Calu3 (cell line): Measurements from ENCODE around the gene COL15A1. TPM values are rescaled to one million over a fixed set of nuclear protein-coding genes. Genes with fewer than 3 reads are reported as not detected.

Source experiments
- BruUV-seq: library from RNA; stranded (reverse); fragments of 400-500 nt; replicated peaks from 2 replicates; lab custom pipeline; 2021; lab: Mats Ljungman, UMichigan
- CTCF ChIA-PET: fragments of 300-600 bp; sonication (Branson Sonifier 250); formaldehyde crosslinking; loops from one replicate; lab custom pipeline; 2022; ENCODE audit warnings: antibody characterized with exemption; lab: Charles Lee
- DNase-seq: peaks from one replicate; pipeline ENCODE4 v3.0.0; 2022
- H3K27ac Mint-ChIP-seq: one replicate; pipeline ENCODE4 v1.8.0; 2022; ENCODE audit warnings: mixed read lengths; ENCODE audit not compliant: unreplicated experiment
- H3K27me3 Mint-ChIP-seq: one replicate; pipeline ENCODE4 v1.8.0; 2022; ENCODE audit warnings: mixed read lengths; ENCODE audit not compliant: unreplicated experiment
- H3K36me3 Mint-ChIP-seq: one replicate; pipeline ENCODE4 v1.8.0; 2022; ENCODE audit warnings: mild to moderate bottlenecking, moderate library complexity, mixed read lengths; ENCODE audit not compliant: insufficient read depth, unreplicated experiment
- H3K4me1 Mint-ChIP-seq: one replicate; pipeline ENCODE4 v1.8.0; 2022; ENCODE audit warnings: mild to moderate bottlenecking, low read depth, mixed read lengths; ENCODE audit not compliant: unreplicated experiment
- H3K4me3 Mint-ChIP-seq: one replicate; pipeline ENCODE4 v1.8.0; 2022; ENCODE audit warnings: mild to moderate bottlenecking, low read depth, moderate library complexity, mixed read lengths; ENCODE audit not compliant: unreplicated experiment
- H3K9me3 Mint-ChIP-seq: one replicate; pipeline ENCODE4 v1.8.0; 2022; ENCODE audit warnings: low read depth, mixed read lengths; ENCODE audit not compliant: unreplicated experiment
- CTCF ChIP-seq: fragments of 200-600 bp; IDR thresholded peaks from one replicate; pipeline ENCODE4 v1.8.0; 2022; ENCODE audit warnings: antibody characterized with exemption; ENCODE audit not compliant: unreplicated experiment
- intact Hi-C: fragments of 100-400 bp; cut with micrococcal nuclease; formaldehyde crosslinking; loops from one replicate; pipeline ENCODE4 v1.10.0; 2022; ENCODE audit not compliant: unreplicated experiment
- total RNA-seq: library from RNA; stranded (reverse); gene quantifications from 2 replicates; pipeline ENCODE4 v1.2.3, GENCODE V29; 2022

The COL15A1 gene
- total RNA-seq, 1 experiment from 2014 or later: not detected

GRCh38 chr9:98989036-98990000 is 45.6 kb downstream of the COL15A1 start:
- CTCF ChIA-PET: no interaction called here
- Mint-ChIP-seq H3K27ac (no peak overlapping the region), H3K9me3 (no peaks in the 10 kb centered on the region), H3K36me3 (no peaks in the 10 kb centered on the region), H3K4me1 (peaks cover 6% of the 10 kb centered on the region), H3K27me3 (peaks cover 53% of the 10 kb centered on the region), H3K4me3 (no peak overlapping the region)
- no peak for DNase-seq
- no TSS peak for BruUV-seq
- no peak for TF ChIP-seq CTCF
- intact Hi-C loops: no loop called here

- H3K27me3 Mint-ChIP-seq: peaks cover 63% of the 10 kb centered on the region
- intact Hi-C loops: no loop called here
- peaks cover 6% of the 10 kb centered on the region for H3K4me1 Mint-ChIP-seq
- no peak for DNase-seq
- no peak overlapping the region for H3K27ac Mint-ChIP-seq
- no peak overlapping the region for H3K4me3 Mint-ChIP-seq
- TF ChIP-seq CTCF: no peak
- H3K36me3 Mint-ChIP-seq: no peaks in the 10 kb centered on the region
- BruUV-seq: no TSS peak
- no peaks in the 10 kb centered on the region for H3K9me3 Mint-ChIP-seq
- CTCF ChIA-PET: no interaction called here
These were observed 46.6 kb downstream of the COL15A1 start for GRCh38 chr9:98990181-98990870.

- Mint-ChIP-seq H3K9me3 (no peaks in the 10 kb centered on the region), H3K27me3 (peaks cover 70% of the 10 kb centered on the region), H3K4me1 (peaks cover 6% of the 10 kb centered on the region), H3K4me3 (no peak overlapping the region), H3K36me3 (no peaks in the 10 kb centered on the region), H3K27ac (no peak overlapping the region)
- BruUV-seq: no TSS peak
- CTCF ChIA-PET: interaction anchor here (1.2 kb wide), 1 partner anchor 9 kb away, joined by 4 read pairs; no protein-coding TSS in a partner anchor
- intact Hi-C loops: no loop called here
- TF ChIP-seq CTCF: no peak
- no peak for DNase-seq
These were observed 48.6 kb downstream of the COL15A1 start for GRCh38 chr9:98992107-98992884.
